Measurements from ENCODE around the gene RMND5A. TPM values are rescaled to one million over a fixed set of nuclear protein-coding genes. Genes with fewer than 3 reads are reported as not detected.

Gene RMND5A
- total RNA-seq, 1 donor from 2014 or later = 40.1 TPM

- Mint-ChIP-seq H3K9me3 (no peaks in the 10 kb centered on the region), H3K4me1 (peaks cover 3% of the 10 kb centered on the region), H3K4me3 (no peak overlapping the region), H3K27ac (ENCODE audit: unreplicated experiment) (no peak overlapping the region), H3K36me3 (ENCODE audit: low read depth) (no peaks in the 10 kb centered on the region), H3K27me3 (ENCODE audit: low read depth) (peaks cover 63% of the 10 kb centered on the region)
- DNase-seq (ENCODE audit: low read depth, low spot score) = no peak
- no peak for TF ChIP-seq CTCF (conservative IDR thresholded peaks at IDR 0.05)
These were observed 66.0 kb downstream of the RMND5A start for GRCh38 chr2:86786001-86786536.

DNA sequence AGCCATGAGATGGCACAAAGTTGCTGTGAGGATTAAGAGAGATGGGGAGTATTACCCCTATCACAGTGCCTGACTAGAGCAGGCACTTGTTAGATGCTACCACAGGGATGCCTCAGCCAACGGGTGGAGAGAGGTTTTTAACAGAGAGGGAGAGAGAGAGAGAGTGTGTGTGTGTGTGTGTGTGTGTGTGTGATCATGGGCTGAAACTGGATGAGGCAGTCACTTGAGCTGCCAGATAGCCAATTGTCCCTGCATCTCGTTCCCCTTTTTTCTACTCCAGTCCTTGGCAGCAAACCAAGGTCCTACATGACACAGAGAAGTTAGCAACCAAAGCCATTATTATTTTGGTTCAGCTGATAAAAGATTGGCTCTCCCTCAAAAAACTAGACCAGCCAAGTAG is 67.6 kb downstream of the RMND5A start:
- H3K4me3 Mint-ChIP-seq = peak overlapping the region; percentile 21
- peaks cover 8% of the 10 kb centered on the region for H3K4me1 Mint-ChIP-seq
- no peak for DNase-seq (ENCODE audit: low read depth, low spot score)
- peaks cover 77% of the 10 kb centered on the region for H3K27me3 Mint-ChIP-seq (ENCODE audit: low read depth)
- no peaks in the 10 kb centered on the region for H3K36me3 Mint-ChIP-seq (ENCODE audit: low read depth)
- no peak overlapping the region for H3K27ac Mint-ChIP-seq (ENCODE audit: unreplicated experiment)
- TF ChIP-seq CTCF (conservative IDR thresholded peaks at IDR 0.05) = no peak
- no peaks in the 10 kb centered on the region for H3K9me3 Mint-ChIP-seq

- Mint-ChIP-seq H3K27ac (ENCODE audit: unreplicated experiment) (no peak overlapping the region), H3K9me3 (no peaks in the 10 kb centered on the region), H3K4me3 (no peak overlapping the region), H3K36me3 (ENCODE audit: low read depth) (no peaks in the 10 kb centered on the region), H3K27me3 (ENCODE audit: low read depth) (peaks cover 82% of the 10 kb centered on the region), H3K4me1 (peaks cover 8% of the 10 kb centered on the region)
- TF ChIP-seq CTCF (conservative IDR thresholded peaks at IDR 0.05) = no peak
- DNase-seq (ENCODE audit: low read depth, low spot score) = no peak
These were observed 68.1 kb downstream of the RMND5A start for GRCh38 chr2:86788165-86788564.

GRCh38 chr2:86788881-86789686 is 69.0 kb downstream of the RMND5A start:
- H3K4me3 Mint-ChIP-seq = no peak overlapping the region
- H3K36me3 Mint-ChIP-seq (ENCODE audit: low read depth) = no peaks in the 10 kb centered on the region
- DNase-seq (ENCODE audit: low read depth, low spot score) = no peak
- H3K9me3 Mint-ChIP-seq = no peaks in the 10 kb centered on the region
- TF ChIP-seq CTCF (conservative IDR thresholded peaks at IDR 0.05) = no peak
- no peak overlapping the region for H3K27ac Mint-ChIP-seq (ENCODE audit: unreplicated experiment)
- H3K4me1 Mint-ChIP-seq = peaks cover 8% of the 10 kb centered on the region
- peaks cover 87% of the 10 kb centered on the region for H3K27me3 Mint-ChIP-seq (ENCODE audit: low read depth)

DNA sequence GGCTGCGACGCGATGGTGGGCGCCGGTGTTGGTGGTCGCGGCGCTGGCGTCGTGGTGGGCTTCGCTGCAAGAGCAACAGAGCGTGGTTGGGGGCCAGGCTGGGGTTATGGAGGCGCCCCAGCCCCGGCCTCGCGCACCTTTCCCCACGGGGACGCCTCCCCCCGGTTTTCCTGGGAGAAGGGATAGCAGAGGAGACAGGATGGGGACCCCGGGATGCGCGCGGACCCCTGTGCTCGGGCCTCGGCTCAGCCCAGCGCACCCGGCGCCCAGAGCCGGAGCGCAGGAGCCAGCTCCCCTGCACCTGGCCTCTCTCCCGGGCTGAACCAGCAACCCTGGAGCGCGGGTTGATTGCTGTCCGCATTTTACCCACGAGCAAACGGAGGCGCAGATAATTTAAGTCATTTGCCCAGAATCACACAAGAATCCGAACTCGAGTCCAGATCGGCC is 69.6 kb downstream of the RMND5A start:
- H3K4me3 Mint-ChIP-seq = peak overlapping the region; percentile 54
- H3K27me3 Mint-ChIP-seq (ENCODE audit: low read depth) = peaks cover 89% of the 10 kb centered on the region
- no peak overlapping the region for H3K27ac Mint-ChIP-seq (ENCODE audit: unreplicated experiment)

More for the DNA sequence above, 69.6 kb downstream of the RMND5A start:
- H3K9me3 Mint-ChIP-seq = peaks cover 2% of the 10 kb centered on the region
- no peak for DNase-seq (ENCODE audit: low read depth, low spot score)
- H3K4me1 Mint-ChIP-seq = peaks cover 8% of the 10 kb centered on the region
- H3K36me3 Mint-ChIP-seq (ENCODE audit: low read depth) = no peaks in the 10 kb centered on the region
- TF ChIP-seq CTCF (conservative IDR thresholded peaks at IDR 0.05) = no peak

Measured in neural crest cell (in vitro differentiated cells).